ENCODE data around the gene LALBA. TPM values are rescaled to one million over a fixed set of nuclear protein-coding genes. Genes with fewer than 3 reads are reported as not detected.
"Not testable (repeated sequence)": the region's sequence is repeated elsewhere in the genome, so short reads cannot be mapped to it uniquely, and the experiment has no call there.

The LALBA gene
- polyA plus RNA-seq, 5 donors = not detected

DNA sequence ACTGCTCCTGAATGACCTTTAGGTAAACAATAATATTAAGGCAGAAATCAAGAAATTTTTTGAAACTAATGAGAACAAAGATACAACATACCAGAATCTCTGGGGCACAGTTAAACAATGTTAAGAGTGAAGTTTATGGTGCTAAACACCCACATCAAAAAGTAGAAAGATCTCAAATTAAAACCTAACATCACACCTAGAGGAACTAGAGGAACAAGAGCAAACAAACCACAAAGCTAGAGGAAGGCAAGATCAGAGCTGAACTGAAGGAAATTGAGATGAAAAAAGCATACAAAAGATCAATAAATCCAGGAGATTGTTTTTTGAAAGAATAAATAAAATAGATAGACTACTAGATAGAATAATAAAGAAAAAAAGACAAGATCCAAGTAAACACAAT lies 37.2 kb downstream of the LALBA start:
- no peak for DNase-seq

DNA sequence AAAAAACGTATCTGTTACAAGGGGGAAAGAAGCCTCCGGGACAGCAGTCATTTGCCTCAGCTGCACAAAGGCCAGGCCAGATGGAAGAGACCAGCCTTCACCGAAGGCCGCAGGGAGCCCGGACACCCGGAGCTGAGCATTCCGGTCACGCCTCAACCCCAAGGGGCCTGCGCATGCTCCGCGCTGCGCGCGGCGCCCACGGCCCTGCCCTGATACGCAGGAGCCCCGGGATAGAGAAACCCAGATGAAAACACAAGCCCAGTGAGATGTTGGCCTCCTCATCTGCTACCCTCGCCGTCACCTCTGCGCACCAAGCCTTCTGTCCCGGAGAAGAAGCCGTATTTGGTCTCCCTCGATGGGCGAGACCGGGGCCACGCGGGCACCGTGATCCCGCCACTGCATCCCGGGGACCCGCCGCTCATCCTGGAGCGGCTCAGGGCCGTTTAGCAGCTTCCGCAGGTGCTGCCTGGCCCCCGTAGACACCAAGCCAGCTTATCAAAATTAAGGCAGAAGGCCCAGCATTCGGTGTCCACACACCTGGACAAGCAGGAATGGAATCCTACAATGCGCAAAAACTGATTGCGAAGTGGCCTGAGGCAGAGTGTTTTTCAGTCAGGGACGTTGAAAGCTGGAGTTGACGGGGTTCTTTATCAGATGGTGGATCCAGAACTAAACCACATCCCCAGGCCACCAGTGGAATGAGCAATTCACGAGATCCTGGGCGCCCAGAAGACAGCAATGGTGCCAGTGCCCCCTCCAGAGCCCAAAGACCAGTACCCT lies 41.8 kb downstream of the LALBA start:
- DNase-seq = no peak

DNA sequence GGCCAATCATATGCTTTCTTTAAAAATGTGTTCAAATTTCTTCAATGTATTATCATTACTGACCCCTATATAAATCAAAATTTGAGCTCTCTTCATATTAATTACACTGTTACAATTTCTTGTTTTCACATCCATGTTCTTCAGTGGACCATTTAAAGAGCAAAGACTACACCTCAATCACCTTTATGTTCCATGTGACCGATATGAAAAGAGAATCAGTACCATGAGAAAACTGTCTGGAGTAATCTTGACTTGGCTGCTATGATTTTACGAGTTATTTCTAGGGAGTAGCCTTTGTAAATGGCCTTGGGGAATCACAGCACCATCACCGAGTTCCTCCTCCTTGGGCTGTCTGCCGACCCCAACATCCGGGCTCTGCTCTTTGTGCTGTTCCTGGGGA lies 44.5 kb downstream of the LALBA start, which contains the start of gene OR8S1:
OR8S1 (plus strand) TSS at position 301 of the 400 bp plus-strand sequence; CDS start at position 301, 0 bp downstream.
- no peak for DNase-seq

DNA sequence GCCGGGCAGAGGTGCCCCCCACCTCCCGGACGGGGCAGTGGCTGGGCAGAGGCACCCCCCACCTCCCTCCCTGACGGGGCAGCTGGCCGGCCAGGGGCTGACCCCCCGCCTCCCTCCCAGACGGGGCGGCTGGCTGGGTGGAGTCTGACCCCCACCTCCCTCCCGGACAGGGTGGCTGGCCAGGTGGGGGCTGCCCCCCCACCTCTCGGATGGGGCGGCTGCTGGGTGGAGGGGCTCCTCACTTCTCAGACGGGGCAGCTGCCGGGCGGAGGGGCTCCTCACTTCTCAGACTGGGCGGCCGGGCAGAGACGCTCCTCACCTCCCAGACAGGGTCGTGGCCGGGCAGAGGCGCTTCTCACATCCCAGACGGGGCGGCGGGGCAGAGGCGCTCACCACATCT lies 49.5 kb downstream of the LALBA start:
- DNase-seq = not testable (repeated sequence)

Other genes with a start within 250 kb of the LALBA start
- 10 to 100 TPM; 26.4 to 29.8 (median 26.8) TPM for gene ZNF641, start 219.1 kb downstream of the LALBA start, polyA plus RNA-seq (ENCODE audit: insufficient read depth in 1 of 5, insufficient read length in 5 of 5, low replicate concordance in 1 of 5)
- gene ANP32D, start 97.5 kb downstream of the LALBA start, polyA plus RNA-seq (ENCODE audit: insufficient read depth in 1 of 5, insufficient read length in 5 of 5, low replicate concordance in 1 of 5) = under 1 TPM in 4 of 5 donors, not detected in 1; 0.13 to 0.54 (median 0.21) TPM
- gene C12orf54, start 87.5 kb downstream of the LALBA start, polyA plus RNA-seq (ENCODE audit: insufficient read depth in 1 of 5, insufficient read length in 5 of 5, low replicate concordance in 1 of 5) = 1 to 10 TPM in 1 of 5 donors, under 1 TPM in 4; 0.39 to 1.3 (median 0.73) TPM
- gene OR8S1, start 44.4 kb downstream of the LALBA start, polyA plus RNA-seq (ENCODE audit: insufficient read depth in 1 of 5, insufficient read length in 5 of 5, low replicate concordance in 1 of 5) = not detected
- gene KANSL2, start 112.2 kb upstream of the LALBA start, polyA plus RNA-seq (ENCODE audit: insufficient read depth in 1 of 5, insufficient read length in 5 of 5, low replicate concordance in 1 of 5) = 10 to 100 TPM; 49.4 to 63.3 (median 55.1) TPM
- 10 to 100 TPM; 24.0 to 35.7 (median 30.6) TPM for gene CCNT1, start 146.7 kb upstream of the LALBA start, polyA plus RNA-seq (ENCODE audit: insufficient read depth in 1 of 5, insufficient read length in 5 of 5, low replicate concordance in 1 of 5)
- 10 to 100 TPM; 49.1 to 74.3 (median 56.9) TPM for gene ADCY6, start 219.0 kb upstream of the LALBA start, polyA plus RNA-seq (ENCODE audit: insufficient read depth in 1 of 5, insufficient read length in 5 of 5, low replicate concordance in 1 of 5)
- 10 to 100 TPM; 27.1 to 37.2 (median 34.4) TPM for gene CACNB3, start 248.4 kb upstream of the LALBA start, polyA plus RNA-seq (ENCODE audit: insufficient read depth in 1 of 5, insufficient read length in 5 of 5, low replicate concordance in 1 of 5)

All from right lung (tissue), 5 donors.